Measurements from ENCODE around the gene MEMO1. TPM values are rescaled to one million over a fixed set of nuclear protein-coding genes. Genes with fewer than 3 reads are reported as not detected.

The MEMO1 gene
- total RNA-seq, 2 experiments from 2014 or later: 39.6 to 39.8 TPM

DNA sequence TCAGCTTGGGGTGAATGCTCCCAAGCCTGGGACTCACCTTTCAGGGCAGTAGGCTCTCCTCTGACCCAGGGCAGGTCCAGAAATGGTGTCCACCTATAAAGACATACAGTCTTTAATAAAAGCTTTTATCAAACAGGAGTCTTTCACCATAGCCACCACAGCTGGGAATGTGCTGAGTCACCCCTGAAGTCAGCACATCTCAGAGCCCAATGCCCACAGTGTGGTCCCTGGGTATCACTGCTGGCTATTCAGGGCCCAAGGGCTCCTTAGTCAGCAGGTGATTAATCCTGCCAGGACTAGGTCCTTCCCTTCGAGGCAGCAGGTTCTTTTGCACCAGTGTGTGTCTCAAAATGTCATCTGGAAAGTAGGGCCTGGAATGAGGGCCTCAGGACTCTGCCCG is 181.9 kb downstream of the MEMO1 start:
- H3K27me3 Mint-ChIP-seq: peaks cover 17% of the 10 kb centered on the region
- H3K9me3 Mint-ChIP-seq: peaks cover 4% of the 10 kb centered on the region
- H3K4me3 Mint-ChIP-seq: no peak overlapping the region
- DNase-seq (no peak), ATAC-seq (ENCODE audit: poor library complexity) (no peak)
- intact Hi-C loops (cut with DNase I, micrococcal nuclease): no loop called here
- no peaks in the 10 kb centered on the region for H3K36me3 Mint-ChIP-seq (ENCODE audit: low read depth)
- CTCF ChIA-PET: no interaction called here
- Histone ChIP-seq H3K4me1 (ENCODE audit: insufficient read depth, low read length) (no peaks in the 10 kb centered on the region), H3K27ac (ENCODE audit: low read depth in 1 of 2, low read length in 2 of 2) (no peak overlapping the region), H3K4me3 (ENCODE audit: low read length) (no peak overlapping the region), H3K36me3 (ENCODE audit: insufficient read depth, low read length) (no peaks in the 10 kb centered on the region), H3K9me3 (ENCODE audit: control insufficient read depth in 1 of 2, insufficient read depth in 1 of 2, low read length in 2 of 2) (peaks cover 6 to 7% of the 10 kb centered on the region in 2 experiments), H3K27me3 (ENCODE audit: control insufficient read depth in 1 of 2, insufficient read depth in 2 of 2, low read length in 2 of 2) (peaks cover 0 to 4% of the 10 kb centered on the region in 2 experiments)
- no peak overlapping the region for H3K27ac Mint-ChIP-seq
- H3K4me1 Mint-ChIP-seq (ENCODE audit: low read depth): no peaks in the 10 kb centered on the region
- POLR2A ChIA-PET: no interaction called here
- no peak for TF ChIP-seq CTCF (IDR thresholded peaks at IDR 0.05)

DNA sequence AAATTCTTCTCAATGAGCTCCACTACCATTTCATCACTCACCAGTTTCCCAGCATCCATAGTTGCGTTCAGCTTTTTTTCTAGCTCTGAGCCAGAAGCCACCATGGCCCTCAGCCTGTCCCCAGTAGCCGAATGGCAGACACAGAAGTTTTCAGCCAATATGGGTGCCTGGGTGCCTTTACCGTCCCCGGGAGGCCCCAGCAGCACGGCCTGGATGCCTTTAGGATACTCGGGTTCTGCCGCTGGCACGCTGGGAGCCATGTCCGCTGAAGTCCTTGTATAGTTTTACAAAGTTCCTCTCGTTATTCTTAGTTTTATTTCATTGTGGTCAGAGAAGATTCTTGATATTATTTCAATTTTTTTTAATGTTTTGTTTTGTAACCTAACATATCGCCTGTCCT is 187.2 kb downstream of the MEMO1 start:
- Histone ChIP-seq H3K4me1 (ENCODE audit: insufficient read depth, low read length) (no peaks in the 10 kb centered on the region), H3K9me3 (ENCODE audit: control insufficient read depth in 1 of 2, insufficient read depth in 1 of 2, low read length in 2 of 2) (peaks cover 8 to 21% of the 10 kb centered on the region in 2 experiments), H3K4me3 (ENCODE audit: low read length) (no peak overlapping the region), H3K27me3 (ENCODE audit: control insufficient read depth in 1 of 2, insufficient read depth in 2 of 2, low read length in 2 of 2) (no peaks in the 10 kb centered on the region), H3K27ac (ENCODE audit: low read depth in 1 of 2, low read length in 2 of 2) (no peak overlapping the region), H3K36me3 (ENCODE audit: insufficient read depth, low read length) (no peaks in the 10 kb centered on the region)
- intact Hi-C loops (cut with DNase I, micrococcal nuclease): no loop called here
- no peak for DNase-seq
- TF ChIP-seq CTCF (IDR thresholded peaks at IDR 0.05): no peak
- H3K27me3 Mint-ChIP-seq: peaks cover 17% of the 10 kb centered on the region
- peaks cover 7% of the 10 kb centered on the region for H3K36me3 Mint-ChIP-seq (ENCODE audit: low read depth)
- CTCF ChIA-PET: no interaction called here
- peaks cover 12% of the 10 kb centered on the region for H3K9me3 Mint-ChIP-seq
- POLR2A ChIA-PET: no interaction called here
- H3K27ac Mint-ChIP-seq: no peak overlapping the region
- ATAC-seq (ENCODE audit: poor library complexity): no peak
- H3K4me3 Mint-ChIP-seq: no peak overlapping the region
- H3K4me1 Mint-ChIP-seq (ENCODE audit: low read depth): no peaks in the 10 kb centered on the region

DNA sequence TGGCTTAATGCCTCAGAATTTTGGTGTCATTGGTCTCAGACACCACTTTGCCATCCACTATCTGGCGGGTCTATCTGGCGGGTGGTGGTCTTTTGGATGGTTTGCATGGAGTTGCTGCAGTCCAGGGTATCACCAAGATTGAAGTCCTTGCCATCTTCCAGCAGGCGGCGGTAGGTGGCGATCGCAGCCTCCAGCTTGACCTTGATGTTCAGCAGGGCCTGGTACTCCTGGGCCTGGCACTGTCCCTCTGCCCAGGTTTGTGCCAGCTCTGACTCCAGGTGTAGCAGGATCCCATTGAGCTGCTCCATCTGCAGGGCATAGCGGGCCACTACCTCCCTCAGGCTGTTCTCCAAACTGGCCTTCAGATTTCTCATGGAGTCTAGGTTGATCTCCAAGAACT is 188.2 kb downstream of the MEMO1 start:
- no peak overlapping the region for H3K27ac ChIP-seq (ENCODE audit: low read depth in 1 of 2, low read length in 2 of 2)
- ATAC-seq (ENCODE audit: poor library complexity): no peak

More for the DNA sequence above, 188.2 kb downstream of the MEMO1 start:
- ChIA-PET CTCF (no interaction called here), POLR2A (no interaction called here)
- no peaks in the 10 kb centered on the region for H3K36me3 ChIP-seq (ENCODE audit: insufficient read depth, low read length)
- Mint-ChIP-seq H3K4me3 (no peak overlapping the region), H3K27me3 (peaks cover 13% of the 10 kb centered on the region), H3K36me3 (ENCODE audit: low read depth) (peaks cover 7% of the 10 kb centered on the region), H3K4me1 (ENCODE audit: low read depth) (no peaks in the 10 kb centered on the region), H3K27ac (no peak overlapping the region), H3K9me3 (peaks cover 12% of the 10 kb centered on the region)
- no peaks in the 10 kb centered on the region for H3K27me3 ChIP-seq (ENCODE audit: control insufficient read depth in 1 of 2, insufficient read depth in 2 of 2, low read length in 2 of 2)
- H3K4me1 ChIP-seq (ENCODE audit: insufficient read depth, low read length): no peaks in the 10 kb centered on the region
- peaks cover 8 to 20% of the 10 kb centered on the region in 2 experiments for H3K9me3 ChIP-seq (ENCODE audit: control insufficient read depth in 1 of 2, insufficient read depth in 1 of 2, low read length in 2 of 2)
- no peak for TF ChIP-seq CTCF (IDR thresholded peaks at IDR 0.05)
- no peak overlapping the region for H3K4me3 ChIP-seq (ENCODE audit: low read length)
- DNase-seq: no peak
- intact Hi-C loops (cut with DNase I, micrococcal nuclease): no loop called here

Other genes with a start within 250 kb of the MEMO1 start
- 10 to 100 TPM; 12.4 to 13.1 TPM for gene DPY30, start 28.8 kb upstream of the MEMO1 start, total RNA-seq
- gene SPAST, start 52.5 kb upstream of the MEMO1 start, total RNA-seq: 1 to 10 TPM; 7.0 to 7.4 TPM
- gene SLC30A6, start 154.9 kb upstream of the MEMO1 start, total RNA-seq: 1 to 10 TPM; 4.7 to 5.2 TPM